ENCODE data around the gene TMEM95. TPM values are rescaled to one million over a fixed set of nuclear protein-coding genes. Genes with fewer than 3 reads are reported as not detected.

TMEM95 gene
- total and polyA plus RNA-seq, 2 experiments from 2014 or later: not detected

DNA sequence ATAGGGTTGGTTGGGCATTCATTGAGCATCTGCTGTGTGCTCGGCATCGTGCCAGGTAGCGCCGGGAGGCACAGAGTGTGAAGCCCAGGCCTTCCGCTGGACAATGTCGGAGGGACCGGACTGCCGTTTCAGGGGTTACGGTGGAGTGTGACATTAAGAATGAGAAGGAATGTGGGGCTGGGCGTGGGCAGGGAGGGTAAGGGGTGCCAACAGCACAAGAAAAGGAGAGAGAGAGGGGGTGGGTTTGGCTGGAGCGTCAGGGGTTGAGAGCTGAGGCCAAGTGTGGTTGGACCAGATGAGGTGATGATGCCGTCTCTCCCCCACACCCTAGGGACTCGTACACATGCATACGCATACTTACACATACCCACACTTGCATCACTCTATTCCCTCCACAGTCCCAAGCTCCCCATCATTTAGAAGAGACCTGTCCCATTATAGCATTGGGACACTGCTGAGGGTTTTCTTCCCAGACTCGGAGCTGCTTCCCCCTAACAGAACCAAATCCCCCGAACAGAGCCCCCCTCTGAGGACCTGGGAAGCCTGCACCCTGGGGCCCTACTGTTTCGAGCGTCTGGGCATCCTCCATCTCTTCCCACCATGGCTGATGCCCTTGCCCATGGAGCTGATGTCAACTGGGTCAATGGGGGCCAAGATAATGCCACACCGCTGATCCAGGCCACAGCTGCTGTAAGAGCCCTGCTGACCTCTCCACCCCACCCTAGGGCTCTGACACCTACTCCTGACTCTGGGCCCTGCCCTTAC, 6.3 kb upstream of the TMEM95 start:
- peaks cover 25% of the 10 kb centered on the region for H3K4me1 Mint-ChIP-seq
- Histone ChIP-seq H3K4me2 (peak overlapping the region; percentile 69; the same call in 1 of the 2 replicates), H4K20me1 (replicated peaks; ENCODE audit: insufficient read depth) (0 out of 2 replicates have a peak, but pooled peaks cover 3% of the 10 kb centered on the region), H3K79me2 (replicated peaks; ENCODE audit: insufficient read depth) (no peaks in the 10 kb centered on the region), H3F3A (replicated peaks; ENCODE audit: low read depth) (peaks cover 22% of the 10 kb centered on the region; the same call in 1 of the 2 replicates), H3K4me3 (no peak overlapping the region), H3K27ac (ENCODE audit: low read depth) (no peak overlapping the region), H3K4me1 (ENCODE audit: insufficient read depth) (peaks cover 15% of the 10 kb centered on the region), H3K27me3 (ENCODE audit: insufficient read depth) (no peaks in the 10 kb centered on the region), H3K9me2 (ENCODE audit: insufficient read depth) (no peaks in the 10 kb centered on the region), H2AFZ (no peak overlapping the region), H3K36me3 (ENCODE audit: insufficient read depth) (no peaks in the 10 kb centered on the region)
- no peak for DNase-seq (ENCODE audit: low spot score)
- no peak for ATAC-seq
- TF ChIP-seq ZNF114 (CRISPR knock-in tag; IDR thresholded peaks at IDR 0.05) (no peak), REST (IDR thresholded peaks at IDR 0.05; ENCODE audit: unreplicated experiment) (no peak), ZNF462 (CRISPR knock-in tag; IDR thresholded peaks at IDR 0.05) (no peak), EZH2phosphoT487 (IDR thresholded peaks at IDR 0.05; ENCODE audit: unreplicated experiment) (no peak), NANOG (IDR thresholded peaks at IDR 0.05; ENCODE audit: borderline replicate concordance) (no peak), ZNF331 (CRISPR knock-in tag; IDR thresholded peaks at IDR 0.05; ENCODE audit: low read depth) (no peak), POLR2AphosphoS5 (IDR thresholded peaks at IDR 0.05; ENCODE audit: low read depth) (no peak), CREB1 (CRISPR knock-in tag; IDR thresholded peaks at IDR 0.05; ENCODE audit: low read depth) (no peak), STAT1 (IDR thresholded peaks at IDR 0.05; ENCODE audit: unreplicated experiment) (no peak)
- TF ChIP-seq, protein P1, sequence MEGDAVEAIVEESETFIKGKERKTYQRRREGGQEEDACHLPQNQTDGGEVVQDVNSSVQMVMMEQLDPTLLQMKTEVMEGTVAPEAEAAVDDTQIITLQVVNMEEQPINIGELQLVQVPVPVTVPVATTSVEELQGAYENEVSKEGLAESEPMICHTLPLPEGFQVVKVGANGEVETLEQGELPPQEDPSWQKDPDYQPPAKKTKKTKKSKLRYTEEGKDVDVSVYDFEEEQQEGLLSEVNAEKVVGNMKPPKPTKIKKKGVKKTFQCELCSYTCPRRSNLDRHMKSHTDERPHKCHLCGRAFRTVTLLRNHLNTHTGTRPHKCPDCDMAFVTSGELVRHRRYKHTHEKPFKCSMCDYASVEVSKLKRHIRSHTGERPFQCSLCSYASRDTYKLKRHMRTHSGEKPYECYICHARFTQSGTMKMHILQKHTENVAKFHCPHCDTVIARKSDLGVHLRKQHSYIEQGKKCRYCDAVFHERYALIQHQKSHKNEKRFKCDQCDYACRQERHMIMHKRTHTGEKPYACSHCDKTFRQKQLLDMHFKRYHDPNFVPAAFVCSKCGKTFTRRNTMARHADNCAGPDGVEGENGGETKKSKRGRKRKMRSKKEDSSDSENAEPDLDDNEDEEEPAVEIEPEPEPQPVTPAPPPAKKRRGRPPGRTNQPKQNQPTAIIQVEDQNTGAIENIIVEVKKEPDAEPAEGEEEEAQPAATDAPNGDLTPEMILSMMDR (conservative IDR thresholded peaks at IDR 0.05; ENCODE audit: low read depth in 2 of 2): no peak
- H3K4me3 Mint-ChIP-seq: no peak overlapping the region; the same call in 2 of the 3 replicates
- H3K27me3 Mint-ChIP-seq (ENCODE audit: insufficient read depth, low read depth, poor library complexity): peaks cover 38% of the 10 kb centered on the region
- H3K9me3 Mint-ChIP-seq: no peaks in the 10 kb centered on the region
- no peak overlapping the region for H3K27ac Mint-ChIP-seq
- H3K36me3 Mint-ChIP-seq (ENCODE audit: low read depth): peaks cover 7% of the 10 kb centered on the region; the same call in 1 of the 3 replicates

Data from GM23338 (cell line).